CD14-positive monocyte (primary cell): Measurements from ENCODE around the gene SDF2. TPM values are rescaled to one million over a fixed set of nuclear protein-coding genes. Genes with fewer than 3 reads are reported as not detected.

Experiments used
- DNase-seq, 3 donors: peaks; one replicate each; pipeline ENCODE4 v3.0.0-alpha.2; 2011 to 2022
- H2AFZ ChIP-seq: 2 replicates; pipeline ENCODE4 v1.6.0; 2012; ENCODE audit warnings: mild to moderate bottlenecking, low read depth, low read length, inconsistent platforms; ENCODE audit not compliant: insufficient read depth, poor library complexity, severe bottlenecking
- H3K27ac ChIP-seq, 2 donors: 1 replicate in 1 of 2; 2 replicates in 1 of 2; pipeline ENCODE4 v1.5.1; 2012 to 2013; ENCODE audit warnings: low read length in 2 of 2, control low read depth in 1 of 2, inconsistent platforms in 1 of 2, low read depth in 1 of 2, mild to moderate bottlenecking in 1 of 2
- H3K27me3 ChIP-seq, 2 donors: one replicate each; pipeline versions ENCODE4 v1.6.0 to v1.6.1; 2011 to 2013; ENCODE audit warnings: low read length in 2 of 2; ENCODE audit not compliant: control insufficient read depth in 2 of 2, insufficient read depth in 2 of 2
- H3K36me3 ChIP-seq, 2 donors: replicated peaks in 1 of 2; 1 replicate in 1 of 2; 2 replicates in 1 of 2; pipeline versions ENCODE4 v1.5.1 to v1.6.1; 2012 to 2013; ENCODE audit warnings: low read length in 2 of 2, control low read depth in 1 of 2, inconsistent platforms in 1 of 2, mild to moderate bottlenecking in 1 of 2; ENCODE audit not compliant: insufficient read depth in 2 of 2, control insufficient read depth in 1 of 2
- H3K4me1 ChIP-seq, 2 donors: 1 replicate in 1 of 2; 2 replicates in 1 of 2; pipeline versions ENCODE4 v1.5.1 to v1.6.1; 2012 to 2013; ENCODE audit warnings: low read length in 2 of 2, control low read depth in 1 of 2, inconsistent platforms in 1 of 2, mild to moderate bottlenecking in 1 of 2, moderate library complexity in 1 of 2; ENCODE audit not compliant: insufficient read depth in 2 of 2, control insufficient read depth in 1 of 2
- H3K4me2 ChIP-seq: replicated peaks from 2 replicates; pipeline ENCODE3; 2012; ENCODE audit warnings: low read length, moderate library complexity, mild to moderate bottlenecking; ENCODE audit not compliant: poor library complexity, severe bottlenecking; ENCODE audit errors: extremely low read depth
- H3K4me3 ChIP-seq, 3 experiments: fragments of 200-600 bp in 1 of 3; sonication (generic) in 1 of 3; replicated peaks in 1 of 3; 1 replicate in 2 of 3; 2 replicates in 1 of 3; pipeline ENCODE4 v1.5.1; 2011 to 2013; ENCODE audit warnings: low read length in 3 of 3, mild to moderate bottlenecking in 3 of 3, control low read depth in 2 of 3, low read depth in 2 of 3, inconsistent platforms in 1 of 3, moderate library complexity in 1 of 3
- H3K79me2 ChIP-seq: 2 replicates; pipeline ENCODE4 v1.6.0; 2012; ENCODE audit warnings: mild to moderate bottlenecking, control low read depth, inconsistent platforms, low read length, moderate library complexity; ENCODE audit not compliant: insufficient read depth
- H3K9ac ChIP-seq: 2 replicates; pipeline ENCODE4 v1.6.0; 2017; ENCODE audit warnings: low read length, mild to moderate bottlenecking; ENCODE audit not compliant: insufficient read depth, poor library complexity, severe bottlenecking
- H3K9me3 ChIP-seq, 2 donors: replicated peaks in 1 of 2; 1 replicate in 1 of 2; 2 replicates in 1 of 2; pipeline versions ENCODE4 v1.5.1 to v1.6.1; 2012 to 2013; ENCODE audit warnings: low read length in 2 of 2, control low read depth in 1 of 2; ENCODE audit not compliant: control insufficient read depth in 1 of 2, insufficient read depth in 1 of 2
- H4K20me1 ChIP-seq: 2 replicates; pipeline ENCODE4 v1.6.0; 2012; ENCODE audit warnings: mild to moderate bottlenecking, low read length, control low read depth, moderate library complexity; ENCODE audit not compliant: insufficient read depth
- H3K27ac Mint-ChIP-seq, 7 donors: one replicate each; pipeline ENCODE4 v1.8.0; 2020; ENCODE audit warnings: mild to moderate bottlenecking in 7 of 7, mixed read lengths in 7 of 7, moderate library complexity in 6 of 7, inconsistent platforms in 2 of 7
- H3K27me3 Mint-ChIP-seq, 3 donors: one replicate each; pipeline ENCODE4 v1.8.0; 2021 to 2022; ENCODE audit warnings: low read depth in 3 of 3, mild to moderate bottlenecking in 3 of 3, mixed read lengths in 3 of 3, moderate library complexity in 3 of 3, inconsistent platforms in 1 of 3
- H3K36me3 Mint-ChIP-seq, 2 donors: one replicate each; pipeline ENCODE4 v1.8.0; 2020; ENCODE audit warnings: mixed read lengths in 2 of 2, inconsistent platforms in 1 of 2, mild to moderate bottlenecking in 1 of 2
- H3K4me1 Mint-ChIP-seq: one replicate; pipeline ENCODE4 v1.8.0; 2020; ENCODE audit warnings: mild to moderate bottlenecking, mixed read lengths
- H3K4me3 Mint-ChIP-seq, 2 donors: one replicate each; pipeline ENCODE4 v1.8.0; 2020; ENCODE audit warnings: mild to moderate bottlenecking in 2 of 2, mixed read lengths in 2 of 2, moderate library complexity in 1 of 2
- H3K9me3 Mint-ChIP-seq, 7 donors: one replicate each; pipeline ENCODE4 v1.8.0; 2020 to 2022; ENCODE audit warnings: mixed read lengths in 7 of 7, mild to moderate bottlenecking in 6 of 7, moderate library complexity in 6 of 7, inconsistent platforms in 2 of 7
- WGBS: methylation state at CpG from one replicate; pipeline ENCODE4 v1.1.5; 2013; ENCODE audit warnings: missing lambda C conversion rate; ENCODE audit not compliant: insufficient coverage; 5-methylcytosine and 5-hydroxymethylcytosine counted together
- intact Hi-C, 2 donors: fragments of 100-400 bp; cut with micrococcal nuclease; formaldehyde crosslinking; loops; one replicate each; pipeline versions ENCODE4 v1.15.0 to v1.15.1; 2023
- polyA plus RNA-seq, 3 donors: library from polyadenylated mRNA; depleted of rRNA in 1 of 3; unstranded in 2 of 3; stranded (reverse) in 1 of 3; fragments of 300-500 nt in 2 of 3; fragments of >200 nt in 1 of 3; fragmentation: Illumina TruSeq in 2 of 3; gene quantifications; 1 replicate in 2 of 3; 2 replicates in 1 of 3; pipeline ENCODE4 v1.2.3, GENCODE V29; 2012 to 2021
- TF ChIP-seq, protein P1 (sequence below): fragments of 200-600 bp; IDR thresholded peaks from one replicate; pipeline ENCODE4 v1.8.0; 2022; ENCODE audit warnings: antibody characterized with exemption, mild to moderate bottlenecking

SDF2 gene
- polyA plus RNA-seq, 3 donors = 52.9 to 103 (median 84.5) TPM

DNA sequence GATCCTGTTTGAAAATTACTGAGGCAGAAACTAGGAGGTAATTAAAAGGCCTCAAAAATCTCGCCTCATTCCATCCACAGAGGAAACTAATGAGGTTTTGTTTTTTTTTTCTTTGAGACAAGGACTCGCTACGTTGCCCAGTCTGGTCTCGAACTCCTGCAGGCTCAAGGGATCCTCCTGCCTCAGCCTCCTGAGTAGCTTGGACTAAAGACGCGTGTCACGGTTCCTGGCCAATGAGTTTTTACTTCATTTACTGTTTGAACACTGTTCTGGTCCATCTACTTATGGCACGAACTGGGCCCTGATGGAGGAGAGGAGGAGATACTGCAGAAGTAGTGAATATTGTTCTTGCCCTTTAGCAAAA is 16.1 kb downstream of the SDF2 start:
- intact Hi-C loops = loop anchor here (2.0 to 10.0 kb wide), 3 partner anchors 17 to 72 kb away; partner anchors contain the start of genes RAB34 (in 2 of the 2), RPL23A (in 2 of the 2), PROCA1 (in 1 of the 2) and SUPT6H (in 1 of the 2)
- TF ChIP-seq, protein P1, sequence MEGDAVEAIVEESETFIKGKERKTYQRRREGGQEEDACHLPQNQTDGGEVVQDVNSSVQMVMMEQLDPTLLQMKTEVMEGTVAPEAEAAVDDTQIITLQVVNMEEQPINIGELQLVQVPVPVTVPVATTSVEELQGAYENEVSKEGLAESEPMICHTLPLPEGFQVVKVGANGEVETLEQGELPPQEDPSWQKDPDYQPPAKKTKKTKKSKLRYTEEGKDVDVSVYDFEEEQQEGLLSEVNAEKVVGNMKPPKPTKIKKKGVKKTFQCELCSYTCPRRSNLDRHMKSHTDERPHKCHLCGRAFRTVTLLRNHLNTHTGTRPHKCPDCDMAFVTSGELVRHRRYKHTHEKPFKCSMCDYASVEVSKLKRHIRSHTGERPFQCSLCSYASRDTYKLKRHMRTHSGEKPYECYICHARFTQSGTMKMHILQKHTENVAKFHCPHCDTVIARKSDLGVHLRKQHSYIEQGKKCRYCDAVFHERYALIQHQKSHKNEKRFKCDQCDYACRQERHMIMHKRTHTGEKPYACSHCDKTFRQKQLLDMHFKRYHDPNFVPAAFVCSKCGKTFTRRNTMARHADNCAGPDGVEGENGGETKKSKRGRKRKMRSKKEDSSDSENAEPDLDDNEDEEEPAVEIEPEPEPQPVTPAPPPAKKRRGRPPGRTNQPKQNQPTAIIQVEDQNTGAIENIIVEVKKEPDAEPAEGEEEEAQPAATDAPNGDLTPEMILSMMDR = no peak
- peak overlapping the region; percentile 69 to 97 for H3K4me3 Mint-ChIP-seq
- Histone ChIP-seq H3K9ac (peak overlapping the region; percentile 89), H3K9me3 (no peaks in the 10 kb centered on the region), H3K27ac (peak overlapping the region; percentile 83 to 96), H3K27me3 (no peaks in the 10 kb centered on the region), H3K79me2 (peaks cover 41% of the 10 kb centered on the region), H3K4me3 (peak overlapping the region; percentile 70 to 97 (median 77)), H3K36me3 (peaks cover 36 to 49% of the 10 kb centered on the region in 2 donors), H2AFZ (peak overlapping the region; percentile 88), H4K20me1 (peaks cover 29% of the 10 kb centered on the region), H3K4me1 (peaks cover 26 to 34% of the 10 kb centered on the region in 2 donors), H3K4me2 (peak overlapping the region; percentile 99)
- 0% methylated on average over 3 of the region's 8 CpGs for WGBS
- H3K36me3 Mint-ChIP-seq = peaks cover 41 to 56% of the 10 kb centered on the region in 2 donors
- peak overlapping the region; percentile 89 to 97 (median 93) for H3K27ac Mint-ChIP-seq
- peaks cover 0 to 4% (median 0%) of the 10 kb centered on the region in 3 donors for H3K27me3 Mint-ChIP-seq
- peaks cover 31% of the 10 kb centered on the region for H3K4me1 Mint-ChIP-seq
- H3K9me3 Mint-ChIP-seq = peaks cover 0 to 2% (median 0%) of the 10 kb centered on the region in 7 donors
- no peak for DNase-seq

DNA sequence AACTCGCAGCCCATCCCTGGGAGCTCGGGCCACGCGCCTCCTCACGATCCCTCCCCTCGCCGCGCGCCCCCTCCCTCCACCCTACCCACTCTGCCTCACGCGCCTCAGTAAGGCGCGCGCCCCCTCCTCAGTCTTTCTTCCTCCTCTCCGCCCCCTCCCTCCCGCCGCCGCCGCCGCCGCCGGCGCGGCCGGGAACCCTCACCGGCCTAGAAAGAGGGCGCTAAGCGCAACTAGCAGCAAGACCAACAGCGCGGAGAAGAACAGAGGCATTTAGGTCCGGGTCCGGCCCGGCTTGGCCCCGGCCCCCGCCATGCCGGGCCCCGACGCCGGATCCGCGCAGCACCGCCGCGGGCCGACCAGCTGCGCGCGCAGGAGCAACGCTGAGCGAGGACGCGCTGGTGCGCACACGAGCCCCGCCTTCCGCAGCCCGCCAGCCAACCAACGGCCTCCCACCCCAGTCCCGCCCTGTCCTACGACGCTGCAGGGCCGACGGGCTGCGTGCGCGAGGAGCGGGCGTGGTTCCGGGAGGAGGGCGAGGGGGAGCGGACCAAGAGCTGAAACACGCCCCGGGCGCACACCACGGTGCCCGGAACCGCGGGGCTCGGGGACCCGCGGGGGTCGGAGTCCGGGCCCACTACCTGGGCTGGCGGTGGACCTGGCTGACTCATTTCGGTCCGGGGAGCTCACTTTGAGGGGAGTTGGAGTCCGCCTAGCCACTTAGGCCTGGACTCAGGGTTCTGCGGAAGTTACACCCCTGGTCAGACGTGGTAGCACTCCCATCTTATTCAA is 16.7 kb downstream of the SDF2 start, which contains the start of gene BLTP2:
Gene BLTP2 (minus strand): TSS at position 372 of the 789 bp plus-strand sequence. CDS start 102 bp downstream, at position 270.
- H3K4me2 ChIP-seq = peak within 1 kb of the TSS; percentile 99
- TF ChIP-seq, protein P1 = no peak
- no peaks in the 10 kb centered on the region for H3K27me3 ChIP-seq
- H3K4me1 ChIP-seq = peaks cover 26 to 34% of the 10 kb centered on the region in 2 donors
- H4K20me1 ChIP-seq = peaks cover 34% of the 10 kb centered on the region
- H3K9me3 ChIP-seq = no peaks in the 10 kb centered on the region
- Mint-ChIP-seq H3K36me3 (peaks cover 43 to 56% of the 10 kb centered on the region in 2 donors), H3K9me3 (peaks cover 0 to 2% (median 0%) of the 10 kb centered on the region in 7 donors), H3K27ac (peak within 1 kb of the TSS; percentile 92 to 98 (median 96)), H3K27me3 (peaks cover 0 to 4% (median 0%) of the 10 kb centered on the region in 3 donors), H3K4me3 (peak within 1 kb of the TSS; percentile 80 to 97), H3K4me1 (peaks cover 31% of the 10 kb centered on the region)
- peak within 1 kb of the TSS; percentile 83 to 96 for H3K27ac ChIP-seq
- peak; percentile 92 to 95 (median 93) for DNase-seq
- intact Hi-C loops = loop anchor here (2.0 to 10.0 kb wide), 3 partner anchors 18 to 72 kb away; partner anchors contain the start of genes RAB34 (in 2 of the 2), RPL23A (in 2 of the 2), PROCA1 (in 1 of the 2) and SUPT6H (in 1 of the 2)
- H3K9ac ChIP-seq = peak within 1 kb of the TSS; percentile 89
- H3K79me2 ChIP-seq = peaks cover 46% of the 10 kb centered on the region
- H3K36me3 ChIP-seq = peaks cover 39 to 52% of the 10 kb centered on the region in 2 donors
- H3K4me3 ChIP-seq = peak within 1 kb of the TSS; percentile 77 to 97 (median 89)
- WGBS = under 1% methylated on average over 69 of the region's 89 CpGs
- H2AFZ ChIP-seq = peak within 1 kb of the TSS; percentile 88
